ENCODE results near the gene SFXN4.

SFXN4 gene

GRCh38 chr10:119165171-119166117 lies at the start of gene SFXN4:
TSS of gene SFXN4 (minus strand) at chr10:119165714. CDS start at chr10:119165647, 67 bp downstream.
- peak; percentile 82 for DNase-seq

GRCh38 chr10:119211625-119212441 lies 46.3 kb upstream of the SFXN4 start:
- peak; percentile 58 for DNase-seq

GRCh38 chr10:119211176-119211575 lies 45.7 kb upstream of the SFXN4 start:
- DNase-seq: no peak

GRCh38 chr10:119210633-119211032 lies 45.1 kb upstream of the SFXN4 start:
- no peak for DNase-seq

GRCh38 chr10:119209736-119210355 lies 44.3 kb upstream of the SFXN4 start:
- DNase-seq: no peak

GRCh38 chr10:119209035-119209735 lies 43.7 kb upstream of the SFXN4 start:
- peak; percentile 60 for DNase-seq

- DNase-seq: no peak
These were observed 43.0 kb upstream of the SFXN4 start for GRCh38 chr10:119208553-119208940.

GRCh38 chr10:119207713-119208552 lies 42.4 kb upstream of the SFXN4 start:
- peak; percentile 27 for DNase-seq

- DNase-seq: peak; percentile 97
These were observed 41.8 kb upstream of the SFXN4 start, which contains the start of gene GRK5 for GRCh38 chr10:119207366-119207666. TSS of gene GRK5 (plus strand) at chr10:119207571. CDS start at chr10:119207918, 347 bp downstream.

GRCh38 chr10:119206603-119207365 lies 41.3 kb upstream of the SFXN4 start:
- DNase-seq: peak; percentile 68

GRCh38 chr10:119205894-119206602 lies 40.5 kb upstream of the SFXN4 start:
- DNase-seq: peak; percentile 45

GRCh38 chr10:119203006-119203405 lies 37.5 kb upstream of the SFXN4 start:
- DNase-seq: no peak

GRCh38 chr10:119201233-119201632 lies 35.7 kb upstream of the SFXN4 start:
- no peak for DNase-seq

- DNase-seq: peak; percentile 67
These were observed 33.9 kb upstream of the SFXN4 start for GRCh38 chr10:119199231-119199992.

- DNase-seq: peak; percentile 38
These were observed 32.9 kb upstream of the SFXN4 start for GRCh38 chr10:119198438-119198837.

- DNase-seq: no peak
These were observed 32.4 kb upstream of the SFXN4 start for GRCh38 chr10:119197921-119198320.

GRCh38 chr10:119191881-119192280 lies 26.4 kb upstream of the SFXN4 start:
- no peak for DNase-seq

GRCh38 chr10:119190954-119191785 lies 25.7 kb upstream of the SFXN4 start:
- DNase-seq: no peak

Measured in CD4-positive, alpha-beta T cell treated with Interleukin-17A for 1 hour (primary cell).